Islet of Langerhans (tissue), 1 donor: ENCODE results near the gene TLX1.

Source experiments
- FAIRE-seq: peaks from one replicate; lab custom pipeline; 2011; peaks lifted over from hg19 to GRCh38; lab: Jason Lieb, UNC

Gene TLX1

DNA sequence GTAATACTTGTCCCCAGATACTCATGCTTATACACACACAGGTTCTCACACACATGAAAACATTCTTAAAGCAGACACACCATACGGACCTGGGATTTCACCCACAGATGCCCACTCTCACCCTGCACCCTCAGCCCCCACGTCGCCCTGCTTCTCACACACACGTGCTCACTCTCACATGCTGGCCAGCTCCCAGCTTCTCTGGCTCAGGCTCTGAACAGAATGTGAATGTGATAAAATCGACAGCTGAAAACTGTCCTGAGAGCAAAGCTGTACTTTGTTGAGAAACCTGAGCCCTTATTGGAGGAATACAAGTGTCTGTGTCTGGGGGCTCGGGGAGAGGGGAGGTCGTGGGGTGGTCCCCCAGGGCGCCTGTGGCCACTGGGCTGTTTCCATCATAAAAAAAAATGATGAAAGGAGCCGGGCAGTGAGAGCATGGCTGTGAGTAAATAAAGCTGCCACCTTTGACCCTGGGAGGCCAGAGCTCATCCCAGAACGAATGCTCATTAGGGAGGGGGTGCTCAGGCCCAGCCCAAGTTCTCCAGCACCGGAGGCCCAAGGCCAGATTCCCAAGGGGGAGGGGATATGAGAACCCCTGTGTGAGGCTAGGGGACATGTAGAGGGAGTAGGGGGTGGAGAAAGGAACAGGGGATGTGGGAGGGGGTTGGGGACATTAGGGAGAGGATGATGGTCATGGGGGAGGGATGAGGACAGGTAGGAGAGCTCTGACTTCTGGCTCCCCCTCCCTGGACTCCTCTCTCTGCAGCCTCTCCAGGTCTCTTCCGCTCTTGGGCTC lies 18.1 kb upstream of the TLX1 start:
- FAIRE-seq, result no peak

DNA sequence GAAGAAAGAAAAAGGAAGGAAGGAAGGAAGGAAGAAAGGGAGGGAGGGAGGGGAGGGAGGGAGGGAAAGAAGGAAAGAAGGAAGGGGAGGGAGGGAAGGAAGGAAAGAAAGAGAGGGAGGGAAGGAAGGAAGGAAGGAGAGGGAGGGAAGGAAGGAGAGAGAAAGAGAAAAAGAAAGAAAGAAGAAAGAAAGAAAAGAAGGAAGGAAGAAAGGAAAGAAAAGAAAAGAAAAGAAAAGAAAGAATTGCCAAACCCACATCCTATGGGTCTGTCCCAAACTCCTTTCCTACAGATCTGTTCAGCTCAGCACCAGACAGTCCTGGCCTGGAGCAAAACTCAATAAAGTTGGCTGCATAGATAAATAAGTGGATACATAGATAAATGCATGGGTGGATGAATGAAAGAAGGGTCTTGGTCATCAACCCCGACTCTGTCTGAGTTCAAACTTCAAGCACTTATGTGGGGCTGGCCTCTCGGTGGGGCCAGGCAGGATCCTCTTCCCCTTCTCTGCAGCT lies 17.2 kb upstream of the TLX1 start:
- no peak for FAIRE-seq

DNA sequence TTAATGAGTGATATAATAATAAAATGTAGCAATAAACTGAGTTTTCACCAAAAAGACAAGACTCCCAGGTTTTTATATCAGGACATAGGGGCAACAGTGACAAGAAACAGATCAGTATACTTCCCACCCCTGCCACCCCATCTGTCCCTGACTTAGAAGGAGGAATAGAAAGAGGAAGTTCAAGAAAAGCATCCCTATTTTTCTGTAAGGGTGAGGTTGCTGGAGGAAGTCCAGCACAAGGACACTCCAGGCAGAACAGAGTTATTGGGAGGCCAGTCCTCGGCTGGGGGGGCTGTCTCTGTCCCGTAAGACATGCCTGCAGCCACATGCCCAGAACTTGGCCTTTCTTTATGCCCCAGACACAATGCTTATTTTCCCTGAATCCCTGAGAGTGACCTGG lies 16.5 kb upstream of the TLX1 start:
- no peak for FAIRE-seq

DNA sequence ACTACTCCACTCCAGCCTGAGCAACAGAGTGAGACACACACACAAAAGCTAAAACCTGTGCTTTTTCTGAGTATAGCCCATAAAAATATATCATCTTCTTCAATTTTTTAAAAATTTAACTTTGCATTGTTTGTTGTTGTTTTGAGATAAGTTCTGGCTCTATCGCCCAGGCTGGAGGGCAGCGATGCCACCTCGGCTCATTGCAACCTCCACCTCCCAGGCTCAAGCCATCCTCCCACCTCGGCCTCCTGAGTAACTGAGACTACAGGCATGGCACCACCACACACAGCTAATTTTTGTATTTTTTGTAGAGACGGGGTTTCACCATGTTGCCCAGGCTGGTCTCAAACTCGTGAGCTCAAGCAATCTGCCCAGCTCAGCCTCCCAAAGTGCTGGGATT lies 14.3 kb upstream of the TLX1 start:
- FAIRE-seq, result no peak

DNA sequence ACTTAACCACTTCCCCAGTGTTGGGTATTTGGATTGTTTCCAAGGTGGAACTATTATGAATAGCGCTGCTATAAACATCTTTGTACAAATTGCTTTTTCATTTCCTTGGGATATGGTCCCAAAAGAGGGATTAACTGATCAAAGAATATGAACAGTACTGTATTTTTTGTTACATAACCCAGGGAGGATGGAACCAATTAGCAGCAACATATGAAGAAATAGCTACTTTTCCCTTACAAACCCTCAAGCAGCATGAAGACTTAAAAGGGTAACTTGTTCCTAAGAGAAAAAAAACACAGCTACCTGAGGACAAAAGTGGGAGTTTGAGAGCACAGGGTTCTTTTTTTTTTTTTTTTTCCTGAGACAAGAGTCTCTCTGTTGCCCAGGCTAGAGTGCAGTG lies 13.1 kb upstream of the TLX1 start:
- FAIRE-seq, result no peak

DNA sequence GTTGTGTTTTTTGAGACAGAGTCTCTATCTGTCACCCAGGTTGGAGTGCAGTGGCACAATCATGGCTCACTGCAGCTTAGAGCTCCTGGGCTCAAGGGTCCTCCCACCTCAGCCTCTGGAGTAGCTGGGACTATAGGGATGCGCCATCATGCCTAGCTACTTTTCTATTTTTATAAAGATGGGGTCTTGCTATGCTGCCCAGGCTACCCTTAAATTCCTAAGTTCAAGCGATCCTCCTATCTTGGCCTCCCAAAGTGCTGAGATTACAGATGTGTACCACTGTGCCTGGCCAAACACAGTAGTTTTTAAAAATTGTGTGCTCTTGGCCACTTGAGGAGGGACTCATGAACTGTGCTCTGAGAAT lies 10.6 kb upstream of the TLX1 start:
- FAIRE-seq, result no peak

DNA sequence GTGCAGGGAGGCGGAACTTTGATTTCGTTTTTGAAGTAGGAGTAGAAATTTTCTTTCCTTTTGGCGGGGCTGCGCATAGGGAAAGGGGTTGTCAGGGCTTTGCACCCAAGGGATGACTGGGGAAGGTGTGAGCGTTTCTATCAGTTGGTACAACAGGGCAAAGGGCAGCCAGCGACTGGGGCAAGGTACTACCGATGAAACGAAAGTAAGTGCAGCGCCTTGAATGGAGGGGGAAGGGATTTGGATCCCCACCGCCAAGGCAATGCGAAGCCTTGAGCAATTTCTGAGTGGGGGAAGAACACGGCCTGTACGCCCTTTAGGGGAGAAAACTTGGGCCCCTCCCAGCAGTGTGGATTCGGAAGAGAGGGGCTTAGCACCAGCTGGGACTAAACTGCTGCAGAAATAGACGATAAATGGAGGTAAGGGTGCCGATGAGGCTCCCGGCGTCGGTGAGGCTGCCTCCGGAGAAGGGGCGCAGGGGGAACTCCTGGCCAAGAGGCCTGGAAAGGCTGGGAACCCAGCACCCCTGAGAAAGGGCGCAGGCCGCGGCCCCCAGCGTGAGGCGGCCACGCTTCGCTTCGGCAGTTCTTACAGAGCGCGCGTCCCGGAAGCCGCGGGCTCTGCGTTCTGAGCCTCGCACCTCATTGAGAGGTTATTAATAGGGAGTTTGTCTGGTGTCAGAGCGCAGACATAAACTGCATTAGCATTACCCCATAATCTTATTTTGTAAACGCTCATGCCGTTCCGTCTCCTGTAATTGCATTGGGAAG lies 10.0 kb upstream of the TLX1 start:
- no peak for FAIRE-seq

DNA sequence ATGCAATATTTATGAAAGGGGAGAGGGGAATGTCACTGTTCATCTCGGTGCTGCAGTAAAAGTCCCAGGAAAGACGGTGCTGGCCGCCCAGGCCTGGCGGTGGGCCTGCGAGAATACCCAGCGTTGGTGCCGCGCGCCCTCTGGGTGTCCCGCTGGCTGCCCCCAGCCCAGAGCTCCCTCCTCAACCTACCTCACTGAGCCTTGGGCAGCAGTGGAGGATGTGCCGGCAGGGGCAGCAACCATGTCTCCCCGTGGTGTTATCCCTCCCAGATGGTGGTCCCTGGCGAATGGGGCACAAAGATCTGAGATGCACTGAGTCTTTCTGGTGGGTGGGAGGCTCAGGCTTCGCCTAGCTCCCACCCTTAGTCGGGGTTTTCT lies 9.5 kb upstream of the TLX1 start:
- no peak for FAIRE-seq

DNA sequence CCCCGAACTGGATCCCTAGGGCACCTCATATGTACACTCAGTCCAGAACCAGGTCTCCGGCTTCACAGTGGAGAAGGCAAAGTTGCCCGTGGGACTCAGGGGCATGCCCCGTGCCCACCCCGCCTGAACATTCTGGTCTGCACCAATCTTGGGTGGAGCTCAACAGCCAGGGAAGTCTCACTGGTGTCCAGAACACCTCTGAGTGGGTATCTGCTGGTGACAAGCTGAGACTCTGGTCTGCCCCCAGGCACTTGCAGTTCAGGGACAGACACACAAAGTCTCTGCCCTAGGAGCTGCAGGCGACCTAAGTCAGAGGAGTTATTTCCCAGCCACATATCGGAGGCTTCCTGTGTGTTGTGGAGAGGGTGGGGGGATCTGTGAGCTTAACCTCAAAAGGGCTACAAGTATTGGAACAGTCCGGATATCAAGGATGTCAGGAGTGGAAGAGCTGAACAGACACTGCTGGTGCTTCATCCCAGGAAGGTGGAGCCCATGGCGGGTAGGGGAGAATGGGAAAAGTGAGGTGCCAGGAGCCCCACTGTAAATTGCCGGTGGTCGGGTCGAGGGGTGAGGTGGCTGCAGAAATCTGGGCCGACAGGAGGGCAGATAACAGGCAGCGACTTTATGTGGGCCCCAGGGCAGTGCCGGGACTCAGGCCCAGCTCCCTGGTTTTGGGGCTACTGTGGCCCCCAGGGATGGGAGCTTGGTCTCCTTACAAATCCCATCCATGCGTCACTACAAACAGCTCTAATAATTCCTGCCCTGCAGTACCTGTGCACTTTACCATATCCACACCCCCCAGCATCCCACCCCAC lies 8.6 kb upstream of the TLX1 start:
- no peak for FAIRE-seq

DNA sequence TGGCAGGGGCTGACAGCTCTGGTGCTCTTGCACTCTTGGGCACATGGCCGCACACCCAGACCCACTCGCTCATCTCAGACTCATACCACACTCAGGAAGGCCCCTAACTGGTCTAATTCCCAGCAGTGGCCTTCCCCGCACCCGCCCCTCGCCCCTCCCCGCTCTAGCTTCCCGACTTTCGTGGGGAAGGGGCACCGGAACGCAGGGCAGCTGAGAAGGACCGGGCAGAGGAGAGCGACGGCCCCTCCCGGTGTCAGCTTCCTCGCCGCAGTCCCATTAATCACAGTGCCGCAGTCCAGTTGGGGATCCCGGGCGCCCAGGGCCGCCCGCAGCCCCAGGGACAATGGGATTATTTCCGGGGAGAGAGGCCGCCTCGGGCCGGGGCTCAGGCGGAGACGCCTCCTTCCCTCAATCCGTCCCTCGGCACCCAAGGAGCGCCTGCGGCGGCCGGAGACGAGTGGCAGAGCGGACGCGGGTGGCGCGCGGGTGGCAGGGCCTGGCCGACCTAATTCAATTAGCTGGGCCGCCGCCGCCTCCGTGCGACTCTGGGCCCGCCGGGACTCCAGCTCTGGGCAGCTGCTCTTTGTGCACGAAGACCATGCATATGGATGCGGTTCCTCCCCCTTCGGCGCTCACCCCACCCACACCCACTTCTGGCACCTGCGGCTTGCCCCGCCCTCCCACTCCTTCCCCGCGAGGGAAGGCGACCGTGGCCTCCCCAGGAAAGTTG lies 7.8 kb upstream of the TLX1 start:
- FAIRE-seq, result no peak

DNA sequence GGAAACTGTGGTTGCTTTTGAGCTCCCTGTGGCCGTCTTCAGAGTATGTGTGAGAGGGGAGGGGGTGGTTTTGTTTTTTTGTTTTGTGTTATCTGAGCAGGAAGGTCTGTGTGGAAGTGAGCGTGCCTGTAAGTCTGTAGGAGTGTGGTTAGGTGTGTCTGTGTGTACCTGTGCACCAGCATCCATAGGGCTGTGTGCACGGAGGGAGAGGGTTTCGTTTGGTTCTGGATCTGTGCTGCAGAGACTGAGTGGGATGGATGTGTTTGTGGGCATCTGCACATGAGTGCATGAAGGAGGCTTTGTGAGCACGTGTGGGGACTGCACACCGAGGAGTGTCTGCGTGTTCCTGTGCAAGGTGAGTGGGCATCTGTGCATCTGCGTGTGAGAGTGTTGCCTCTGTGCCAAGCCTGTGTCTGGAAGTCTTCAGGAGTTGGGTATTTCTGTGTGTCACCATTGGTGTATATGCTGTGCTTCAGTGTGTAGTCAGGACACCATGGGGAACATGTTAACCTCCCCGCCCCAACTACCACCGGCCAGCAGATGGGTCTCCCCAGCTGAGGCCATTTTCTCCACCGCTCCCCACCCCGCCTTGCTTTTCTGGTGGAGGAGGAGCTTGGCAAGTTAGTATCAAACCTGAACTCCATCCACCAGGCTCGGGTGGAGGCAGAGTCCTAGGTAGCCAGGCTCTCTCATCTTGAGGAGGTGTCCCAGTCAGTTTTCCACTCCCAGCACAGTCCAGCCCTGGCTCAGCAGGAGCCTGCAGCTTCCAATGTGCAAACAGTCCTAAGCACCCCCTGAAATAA lies 7.1 kb upstream of the TLX1 start:
- FAIRE-seq, result no peak

DNA sequence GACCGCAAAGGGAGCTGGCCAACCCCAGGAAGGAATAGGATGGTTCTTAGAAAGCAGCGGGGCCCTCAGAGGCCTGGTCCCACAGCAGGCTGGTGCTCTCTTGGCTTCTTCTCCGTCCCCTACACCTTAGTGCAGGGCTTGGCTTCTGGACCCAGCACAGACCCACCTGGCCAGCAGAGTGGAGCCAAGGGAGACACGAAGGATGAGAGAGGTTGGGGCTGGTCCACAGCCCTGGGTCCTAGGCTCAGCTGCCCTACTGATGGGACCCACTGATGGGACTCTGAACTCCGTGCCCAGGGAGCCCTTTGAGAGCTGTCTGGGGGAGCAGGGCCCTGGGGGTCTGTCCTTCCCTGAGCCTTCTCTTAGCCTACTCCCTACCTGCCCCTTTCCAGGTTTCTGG lies 6.2 kb upstream of the TLX1 start:
- no peak for FAIRE-seq

DNA sequence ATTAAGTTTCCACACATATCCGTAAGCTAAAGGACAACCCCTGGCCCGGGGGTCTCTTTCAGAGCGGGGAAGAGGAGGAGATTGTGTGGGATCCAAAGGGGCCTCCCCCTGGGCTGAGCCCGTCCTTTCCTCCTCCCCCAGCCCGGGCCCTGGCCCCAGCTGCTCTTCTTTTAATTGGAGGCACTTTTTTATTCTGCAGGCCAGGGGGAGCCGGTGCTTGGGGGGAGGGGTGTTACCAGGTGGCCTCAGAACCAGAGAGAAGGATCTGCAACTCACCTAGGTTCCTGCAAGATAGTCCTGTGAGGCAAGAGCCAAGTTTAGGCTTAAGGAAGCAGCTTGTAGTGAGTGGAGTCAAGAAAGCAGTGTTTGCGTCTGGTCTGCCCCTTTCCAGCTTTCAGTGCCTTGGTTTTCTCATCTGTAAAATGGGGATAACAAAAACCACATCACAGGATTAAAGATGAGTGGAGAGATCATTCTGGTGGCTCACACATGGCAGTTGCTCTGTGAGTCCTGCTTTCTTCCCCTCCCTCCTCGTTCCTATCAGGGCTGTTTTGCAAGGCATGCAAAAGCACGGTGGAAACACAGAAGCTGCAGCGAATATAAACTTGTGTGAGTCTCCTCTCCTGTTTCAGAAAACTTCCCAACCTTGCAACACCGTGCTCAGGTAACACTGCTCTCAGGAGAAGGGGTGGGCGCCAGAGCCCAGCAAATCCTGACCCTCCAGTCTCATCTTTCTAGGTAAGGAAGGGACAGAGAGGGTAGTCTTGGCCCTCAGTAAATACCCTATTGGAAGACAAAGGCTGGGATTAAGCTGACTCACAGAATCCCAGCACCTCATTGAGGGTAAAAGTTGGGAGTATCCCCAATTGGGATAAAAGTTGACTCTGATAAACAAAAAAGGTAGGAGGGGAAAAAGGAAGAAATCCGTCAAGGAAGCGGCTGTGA lies 4.1 kb upstream of the TLX1 start:
- no peak for FAIRE-seq

DNA sequence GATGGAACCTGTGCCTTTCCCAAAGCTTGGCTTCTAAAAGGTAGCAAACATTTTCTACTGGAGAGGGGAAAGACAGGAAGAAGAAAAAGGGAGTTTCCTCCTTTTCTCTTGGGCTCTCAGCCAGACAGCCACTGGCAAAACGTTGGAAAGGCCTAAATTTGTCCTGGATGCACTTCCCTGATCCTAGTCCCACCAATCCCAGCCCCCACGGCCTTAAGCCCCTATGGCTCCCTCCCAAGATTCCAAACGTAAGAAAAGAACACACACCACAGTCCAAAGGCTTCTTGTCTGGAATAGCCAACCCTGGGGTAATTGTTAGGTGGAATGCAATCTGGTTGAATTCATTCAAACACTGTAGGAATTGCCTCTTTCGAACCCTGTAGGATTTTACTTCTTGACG lies 959 bp upstream of the TLX1 start:
- FAIRE-seq, result no peak

DNA sequence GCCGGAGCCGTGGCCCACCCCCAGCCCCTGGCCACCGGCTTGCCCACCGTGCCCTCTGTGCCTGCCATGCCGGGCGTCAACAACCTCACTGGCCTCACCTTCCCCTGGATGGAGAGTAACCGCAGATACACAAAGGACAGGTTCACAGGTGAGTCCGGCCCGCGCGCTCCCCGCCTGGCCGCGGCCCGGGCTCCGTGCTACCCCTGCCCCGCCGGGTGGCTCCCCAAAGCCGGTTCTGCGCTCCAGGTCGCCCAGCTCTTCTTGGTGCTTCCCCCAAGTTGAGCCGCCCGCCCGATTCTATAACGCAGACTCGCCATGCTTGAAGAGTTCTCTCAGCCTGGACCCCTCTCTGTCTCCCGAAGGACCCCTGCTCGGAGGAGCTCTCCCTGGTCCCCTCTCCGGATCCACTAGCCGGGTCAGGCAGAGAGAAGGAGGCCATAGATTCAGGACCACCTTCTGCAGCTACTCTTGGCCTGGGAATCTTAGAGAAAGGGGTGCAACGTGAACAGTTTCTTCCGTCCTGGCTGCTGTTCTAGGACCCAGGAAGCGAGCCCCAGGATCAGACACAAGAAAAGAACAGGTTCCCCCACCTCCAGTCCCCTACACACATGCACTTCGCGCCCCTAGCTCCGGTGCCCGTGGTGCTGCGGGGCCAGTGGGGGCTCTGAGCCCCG lies 999 bp downstream of the TLX1 start:
- FAIRE-seq, result no peak

DNA sequence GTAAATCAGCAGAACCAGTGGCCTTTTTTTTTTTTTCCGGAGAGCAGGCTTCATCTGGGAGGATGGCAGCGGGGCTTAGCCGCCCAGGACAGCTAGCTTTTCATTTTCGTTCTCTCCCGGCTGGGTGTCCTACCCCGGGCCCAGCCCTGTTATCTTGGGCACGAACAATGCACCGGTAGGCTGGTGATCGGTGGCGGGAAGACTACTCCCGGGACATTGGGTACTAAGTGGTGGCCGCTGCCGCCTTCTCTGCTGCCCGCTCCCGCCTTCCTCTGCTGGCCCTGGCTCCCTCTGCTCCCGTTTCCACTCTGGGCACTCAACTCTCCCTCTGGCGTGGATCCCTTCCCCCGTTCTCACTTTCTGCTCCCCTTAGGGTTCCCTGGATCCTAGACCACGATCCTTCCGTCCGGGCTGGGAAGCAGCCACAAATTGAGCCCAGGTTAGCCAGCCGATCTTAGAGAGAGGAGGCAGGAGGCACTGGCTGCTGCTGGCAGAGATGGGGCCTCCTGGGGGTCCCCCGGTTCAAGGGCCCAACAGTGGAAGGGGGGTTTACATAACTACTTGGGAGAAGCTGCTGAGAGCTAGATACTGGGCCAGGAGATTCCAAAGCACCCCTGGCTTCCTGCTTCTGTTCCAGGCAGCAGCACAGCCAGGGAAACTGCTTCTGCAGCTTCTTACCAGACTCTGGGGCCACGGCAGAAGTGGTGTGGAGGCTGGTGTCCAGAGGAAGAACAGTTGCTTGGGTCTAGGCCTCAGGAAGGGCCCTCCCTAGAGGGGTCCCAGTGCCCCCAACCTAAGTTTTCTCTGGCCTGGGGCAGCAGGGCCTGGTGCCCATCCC lies 1.8 kb downstream of the TLX1 start:
- FAIRE-seq, result no peak

DNA sequence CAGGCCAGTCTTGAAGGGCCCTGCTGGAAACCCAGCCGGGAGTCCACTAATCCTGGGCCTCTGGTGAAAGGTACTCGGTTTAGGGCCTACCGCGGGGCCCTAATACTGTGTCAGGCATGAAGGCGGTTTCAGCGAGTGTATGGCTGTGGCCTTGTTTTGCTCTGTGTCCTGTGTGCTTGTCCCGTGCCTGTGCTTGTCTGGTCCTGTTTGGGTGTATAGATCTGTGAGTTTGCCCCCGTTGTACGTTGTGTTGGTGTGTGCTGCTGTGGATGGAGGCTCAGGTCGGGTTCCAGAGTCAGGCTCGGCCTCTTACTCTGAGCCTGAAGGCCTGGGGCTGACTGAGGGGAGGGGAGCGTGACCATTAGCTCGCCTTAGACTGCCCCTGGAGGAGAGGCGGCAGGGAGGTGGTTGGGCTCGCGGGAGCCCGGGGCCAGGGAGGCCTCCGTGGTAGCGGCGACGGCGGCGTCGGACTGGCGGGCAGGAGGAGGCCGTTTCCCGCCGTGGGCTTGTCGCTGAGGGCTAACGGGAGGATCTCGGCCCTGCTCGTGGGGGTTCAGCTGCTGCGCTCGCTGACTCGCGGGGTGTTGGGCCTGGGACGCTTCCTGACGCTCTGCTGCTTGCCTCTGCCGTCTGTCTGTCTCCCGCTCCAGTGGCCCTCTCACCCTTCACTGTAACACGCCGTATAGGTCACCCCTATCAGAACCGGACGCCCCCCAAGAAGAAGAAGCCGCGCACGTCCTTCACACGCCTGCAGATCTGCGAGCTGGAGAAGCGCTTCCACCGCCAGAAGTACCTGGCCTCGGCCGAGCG lies 2.6 kb downstream of the TLX1 start:
- FAIRE-seq, result no peak
